Fibroblast of mammary gland (primary cell): ENCODE results near the gene ZCCHC12.

Experiments
- DNase-seq: peaks from one replicate; pipeline ENCODE4 v3.0.0-alpha.2; 2010; ENCODE audit warnings: low read depth
- H3K4me3 ChIP-seq: 2 replicates; pipeline ENCODE4 v1.5.1; 2011; ENCODE audit warnings: low read depth, mild to moderate bottlenecking, low read length, moderate library complexity; ENCODE audit not compliant: control insufficient read depth
- CTCF ChIP-seq: conservative IDR thresholded peaks from 2 replicates; pipeline ENCODE4 v1.5.1; 2011; ENCODE audit warnings: low read depth, low read length, inconsistent platforms; ENCODE audit not compliant: control insufficient read depth, insufficient read depth

The ZCCHC12 gene

DNA sequence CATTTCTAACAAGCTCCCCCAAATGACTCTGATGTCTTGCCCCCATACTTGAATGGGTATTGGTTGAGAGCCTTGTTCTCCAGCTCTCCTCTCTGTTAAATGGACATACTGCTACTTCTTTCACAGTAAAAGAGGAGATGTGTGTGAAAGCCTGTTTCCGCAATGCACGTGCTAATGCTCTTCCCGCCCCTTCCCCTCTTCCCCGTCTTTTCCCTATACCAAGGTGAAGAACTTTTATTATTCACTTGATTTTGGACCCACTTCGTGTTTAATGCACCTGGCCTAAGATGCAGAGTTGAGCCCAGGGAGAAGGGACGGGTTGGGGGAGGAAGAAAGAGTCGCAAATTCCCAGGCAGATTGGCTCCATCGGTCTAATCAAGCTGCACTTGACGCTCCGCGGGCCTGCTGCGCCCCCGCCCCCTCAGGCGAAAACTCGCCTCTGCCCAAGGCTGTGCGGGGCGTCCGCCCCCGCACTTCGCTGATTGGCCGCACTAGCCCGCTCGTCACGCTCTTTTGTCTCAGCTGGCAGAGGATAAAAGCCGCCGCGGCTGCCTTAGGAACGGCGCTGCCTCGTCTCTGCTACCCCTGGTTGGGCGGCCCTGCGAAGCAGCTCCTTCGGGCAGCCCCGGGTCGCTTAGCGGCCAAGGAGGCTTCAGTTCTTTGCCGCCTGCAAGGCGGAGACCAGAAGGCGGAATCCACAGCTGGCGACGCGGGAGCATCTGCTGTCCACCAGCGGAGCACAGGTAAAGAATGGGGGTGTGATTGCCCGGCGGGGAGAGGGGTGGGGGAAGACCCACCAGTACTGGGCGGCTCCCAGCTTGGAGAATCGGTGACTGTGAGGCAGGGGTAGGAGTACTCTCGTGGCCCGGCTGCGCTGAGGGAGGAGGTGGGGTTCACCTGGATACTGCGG is at the start of gene ZCCHC12:
TSS of gene ZCCHC12 (plus strand) at position 562 of the 910 bp plus-strand sequence. CDS start 1,421 bp downstream, outside the sequence.
- no peak for TF ChIP-seq CTCF
- peak within 1 kb of the TSS; percentile 7 for H3K4me3 ChIP-seq
- DNase-seq = peak; percentile 36

DNA sequence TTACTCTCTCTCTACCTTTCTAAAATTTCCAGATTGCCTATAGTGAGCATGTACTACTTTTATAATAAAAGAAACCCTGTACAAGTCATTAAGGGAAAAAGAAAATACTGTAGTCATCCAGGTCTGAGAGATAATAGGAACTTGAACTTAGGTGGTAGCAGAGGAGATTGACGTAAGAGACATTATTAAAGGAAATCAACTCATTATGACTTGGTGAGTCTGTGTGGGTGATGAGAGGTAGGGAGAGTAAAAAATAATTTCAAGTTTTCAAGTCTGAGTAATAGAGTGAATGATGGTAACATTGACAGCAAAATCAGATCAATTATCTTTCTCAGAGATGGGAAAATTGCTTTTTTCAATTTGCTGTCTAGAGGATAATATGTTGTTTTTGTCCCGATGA is 44.0 kb upstream of the ZCCHC12 start:
- H3K4me3 ChIP-seq = no peak overlapping the region
- no peak for TF ChIP-seq CTCF
- DNase-seq = peak; percentile 59

DNA sequence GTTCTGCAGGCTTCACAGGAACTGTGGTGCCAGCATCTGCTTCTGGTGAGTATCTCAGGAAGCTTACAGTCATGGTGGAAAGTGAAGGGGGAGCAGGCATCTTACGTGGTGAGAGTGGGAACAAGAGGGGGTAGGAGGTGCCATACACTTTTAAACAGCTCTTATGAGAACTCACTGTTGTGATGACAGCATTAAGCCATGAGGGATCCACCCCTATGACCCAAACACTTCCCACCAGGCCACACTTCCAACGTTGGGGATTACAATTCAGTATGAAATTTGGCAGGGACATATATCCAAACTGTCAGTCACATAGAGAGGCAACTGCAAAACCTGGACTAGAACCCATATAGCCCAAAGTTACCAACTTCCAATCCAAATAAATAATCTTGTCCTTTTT is 43.1 kb upstream of the ZCCHC12 start:
- peak; percentile 57 for DNase-seq
- H3K4me3 ChIP-seq = no peak overlapping the region
- TF ChIP-seq CTCF = no peak

DNA sequence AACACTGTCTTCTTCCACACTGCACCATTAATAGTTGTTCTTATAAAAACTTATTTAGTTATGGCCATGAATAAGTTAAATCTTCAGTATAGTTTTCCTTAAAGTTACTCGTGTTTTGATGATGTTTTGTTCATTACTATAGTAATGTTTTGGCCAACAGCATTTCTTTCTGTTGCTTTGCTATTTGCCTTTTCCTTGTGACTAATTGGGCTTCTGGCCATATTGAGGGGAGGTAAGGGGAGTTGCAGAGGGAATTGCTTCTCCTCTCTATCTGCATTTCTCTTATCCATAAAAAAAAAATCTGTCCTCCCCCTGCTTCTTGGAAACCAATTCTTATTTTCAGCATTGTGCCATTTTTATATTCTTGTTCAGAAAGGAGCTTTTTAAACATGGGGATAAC is 42.7 kb upstream of the ZCCHC12 start:
- H3K4me3 ChIP-seq = no peak overlapping the region
- no peak for TF ChIP-seq CTCF
- DNase-seq = peak; percentile 59

- no peak for TF ChIP-seq CTCF
- DNase-seq = peak; percentile 40
- no peak overlapping the region for H3K4me3 ChIP-seq
Measured at GRCh38 chrX:118795528-118796280, 27.9 kb upstream of the ZCCHC12 start.

- H3K4me3 ChIP-seq = no peak overlapping the region
- peak; percentile 58 for DNase-seq
- no peak for TF ChIP-seq CTCF
Measured at GRCh38 chrX:118802857-118803256, 20.8 kb upstream of the ZCCHC12 start.
